ENCODE measurements around the gene CNTNAP2.

DNA sequence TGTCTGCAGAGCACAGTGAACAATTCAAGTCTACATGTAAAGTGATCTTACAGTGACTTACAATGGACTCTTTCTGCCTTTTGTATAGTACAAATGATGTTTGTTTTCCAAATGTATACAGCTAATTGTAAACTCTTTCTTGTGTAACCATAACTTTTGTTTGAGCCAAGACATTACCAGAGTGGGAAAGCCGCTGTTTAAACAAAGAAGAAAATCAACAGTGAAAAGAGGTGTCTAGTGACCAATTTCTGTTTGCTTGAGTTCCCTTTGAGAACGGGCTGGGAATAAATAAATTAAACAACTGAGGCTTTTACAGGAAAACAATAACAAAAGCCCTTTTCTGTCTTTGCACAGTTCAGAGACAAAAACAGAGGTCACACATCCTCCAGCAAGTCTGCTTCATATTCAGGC, 1163.4 kb downstream of the CNTNAP2 start:
- TF ChIP-seq, protein P1, sequence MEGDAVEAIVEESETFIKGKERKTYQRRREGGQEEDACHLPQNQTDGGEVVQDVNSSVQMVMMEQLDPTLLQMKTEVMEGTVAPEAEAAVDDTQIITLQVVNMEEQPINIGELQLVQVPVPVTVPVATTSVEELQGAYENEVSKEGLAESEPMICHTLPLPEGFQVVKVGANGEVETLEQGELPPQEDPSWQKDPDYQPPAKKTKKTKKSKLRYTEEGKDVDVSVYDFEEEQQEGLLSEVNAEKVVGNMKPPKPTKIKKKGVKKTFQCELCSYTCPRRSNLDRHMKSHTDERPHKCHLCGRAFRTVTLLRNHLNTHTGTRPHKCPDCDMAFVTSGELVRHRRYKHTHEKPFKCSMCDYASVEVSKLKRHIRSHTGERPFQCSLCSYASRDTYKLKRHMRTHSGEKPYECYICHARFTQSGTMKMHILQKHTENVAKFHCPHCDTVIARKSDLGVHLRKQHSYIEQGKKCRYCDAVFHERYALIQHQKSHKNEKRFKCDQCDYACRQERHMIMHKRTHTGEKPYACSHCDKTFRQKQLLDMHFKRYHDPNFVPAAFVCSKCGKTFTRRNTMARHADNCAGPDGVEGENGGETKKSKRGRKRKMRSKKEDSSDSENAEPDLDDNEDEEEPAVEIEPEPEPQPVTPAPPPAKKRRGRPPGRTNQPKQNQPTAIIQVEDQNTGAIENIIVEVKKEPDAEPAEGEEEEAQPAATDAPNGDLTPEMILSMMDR (conservative IDR thresholded peaks at IDR 0.05 in 1 of 2, IDR thresholded peaks at IDR 0.05 in 1 of 2; ENCODE audit: low read depth in 1 of 2, low read length in 2 of 2), result no peak
- TF ChIP-seq EZH2 (IDR thresholded peaks at IDR 0.05; ENCODE audit: low read length, missing control alignments), result no peak

All from fibroblast of lung (primary cell).